ENCODE results near the gene CCDC69. TPM values are rescaled to one million over a fixed set of nuclear protein-coding genes. Genes with fewer than 3 reads are reported as not detected.

Gene CCDC69
- total and polyA plus RNA-seq, 8 donors = 6.8 to 66.4 (median 9.8) TPM

DNA sequence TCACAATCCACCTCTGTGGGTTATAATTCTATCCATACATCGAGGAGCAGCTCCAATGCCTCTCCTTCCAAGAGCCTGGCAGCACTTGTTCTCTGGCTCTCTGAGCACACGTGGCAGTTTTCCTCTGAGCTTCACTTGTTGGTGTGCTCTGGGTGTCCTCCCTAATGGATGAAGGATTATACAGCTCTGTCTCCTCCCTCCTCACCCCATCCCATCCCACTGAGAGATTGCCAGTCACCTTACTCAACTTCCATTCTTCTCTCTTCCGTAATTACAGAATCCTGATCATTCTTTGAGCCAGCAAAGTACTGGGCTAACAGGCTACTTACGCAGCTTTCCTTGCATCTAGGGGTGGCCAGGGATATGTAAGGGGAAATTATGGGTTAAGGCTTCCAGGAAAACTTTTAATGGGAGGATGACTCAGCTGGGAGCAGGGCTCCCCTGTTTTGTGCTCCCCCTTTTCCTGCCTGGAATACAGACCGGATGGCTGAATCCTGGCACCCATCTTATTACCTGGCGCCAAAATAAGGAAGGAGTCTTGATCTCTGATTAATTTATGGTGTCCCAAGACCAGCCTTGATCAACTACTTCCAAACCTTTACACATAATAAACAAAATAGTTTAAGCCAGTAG lies 6.3 kb upstream of the CCDC69 start:
- H3K4me3 ChIP-seq = no peak overlapping the region
- H3K27me3 ChIP-seq = no peaks in the 10 kb centered on the region
- no peaks in the 10 kb centered on the region for H3K9me3 ChIP-seq
- H3K27ac ChIP-seq = peak overlapping the region in 1 of 2 donors; percentile 37
- H3K4me1 ChIP-seq = peaks cover 0 to 20% of the 10 kb centered on the region in 2 donors
- DNase-seq = no peak
- TF ChIP-seq, protein P1, sequence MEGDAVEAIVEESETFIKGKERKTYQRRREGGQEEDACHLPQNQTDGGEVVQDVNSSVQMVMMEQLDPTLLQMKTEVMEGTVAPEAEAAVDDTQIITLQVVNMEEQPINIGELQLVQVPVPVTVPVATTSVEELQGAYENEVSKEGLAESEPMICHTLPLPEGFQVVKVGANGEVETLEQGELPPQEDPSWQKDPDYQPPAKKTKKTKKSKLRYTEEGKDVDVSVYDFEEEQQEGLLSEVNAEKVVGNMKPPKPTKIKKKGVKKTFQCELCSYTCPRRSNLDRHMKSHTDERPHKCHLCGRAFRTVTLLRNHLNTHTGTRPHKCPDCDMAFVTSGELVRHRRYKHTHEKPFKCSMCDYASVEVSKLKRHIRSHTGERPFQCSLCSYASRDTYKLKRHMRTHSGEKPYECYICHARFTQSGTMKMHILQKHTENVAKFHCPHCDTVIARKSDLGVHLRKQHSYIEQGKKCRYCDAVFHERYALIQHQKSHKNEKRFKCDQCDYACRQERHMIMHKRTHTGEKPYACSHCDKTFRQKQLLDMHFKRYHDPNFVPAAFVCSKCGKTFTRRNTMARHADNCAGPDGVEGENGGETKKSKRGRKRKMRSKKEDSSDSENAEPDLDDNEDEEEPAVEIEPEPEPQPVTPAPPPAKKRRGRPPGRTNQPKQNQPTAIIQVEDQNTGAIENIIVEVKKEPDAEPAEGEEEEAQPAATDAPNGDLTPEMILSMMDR (IDR thresholded peaks at IDR 0.05) = no peak
- intact Hi-C loops (cut with DNase I) = loop anchor here in 1 of 2 donors (10.0 kb wide), 1 partner anchor 55 kb away; no protein-coding TSS in a partner anchor
- no peak for ATAC-seq
- H3K36me3 ChIP-seq = no peaks in the 10 kb centered on the region

DNA sequence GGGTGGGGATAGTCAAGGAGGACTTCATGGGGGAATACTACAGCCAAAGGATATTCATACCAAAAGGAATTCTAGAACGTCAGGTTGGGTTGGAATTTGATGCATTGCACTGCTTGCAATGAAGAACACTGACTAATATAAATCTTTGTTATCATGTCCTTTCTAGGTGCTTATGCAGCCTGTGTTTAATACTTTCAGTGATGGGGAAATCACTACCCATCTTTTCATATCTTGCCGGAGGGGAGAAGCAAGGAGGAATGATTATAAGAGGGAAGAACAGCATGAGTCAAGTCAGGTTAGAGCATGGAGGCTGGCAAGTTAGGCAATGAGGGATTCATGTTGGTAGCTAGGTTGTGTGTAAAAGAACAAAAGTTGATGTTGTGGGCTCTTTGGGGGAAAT lies 5.1 kb upstream of the CCDC69 start:
- no peak for ATAC-seq
- intact Hi-C loops (cut with DNase I) = no loop called here
- TF ChIP-seq, protein P1 (IDR thresholded peaks at IDR 0.05) = no peak
- H3K9me3 ChIP-seq = no peaks in the 10 kb centered on the region
- DNase-seq = no peak
- H3K27me3 ChIP-seq = no peaks in the 10 kb centered on the region
- no peaks in the 10 kb centered on the region for H3K36me3 ChIP-seq
- H3K27ac ChIP-seq = no peak overlapping the region
- no peak overlapping the region for H3K4me3 ChIP-seq
- H3K4me1 ChIP-seq = peaks cover 0 to 19% of the 10 kb centered on the region in 2 donors

DNA sequence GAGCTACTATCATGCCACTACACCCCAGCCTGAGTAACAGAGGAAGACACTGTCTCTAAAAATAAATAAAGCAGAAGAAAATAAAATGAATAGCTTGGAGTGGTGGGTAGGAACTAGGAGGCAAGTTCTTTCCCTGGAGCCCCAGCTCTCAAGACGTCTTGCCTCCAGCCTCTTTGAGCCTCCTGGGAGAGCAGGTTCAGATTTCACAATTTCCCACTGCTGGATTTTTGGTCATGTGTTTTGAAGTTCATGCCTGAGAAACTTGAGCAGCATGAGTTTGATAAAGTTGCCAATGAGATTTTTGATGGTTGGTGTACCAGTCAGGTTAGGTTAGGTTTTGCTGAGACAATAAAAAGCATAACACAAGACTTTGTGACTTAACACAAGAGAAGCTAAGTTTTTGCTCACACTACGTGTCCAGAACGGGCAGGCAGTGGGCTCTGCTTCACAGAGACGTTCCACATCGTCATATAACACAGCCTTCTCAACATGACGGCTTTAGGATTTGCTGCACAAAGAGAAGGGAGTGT lies 4.1 kb upstream of the CCDC69 start:
- ATAC-seq (no peak), DNase-seq (no peak)
- TF ChIP-seq, protein P1 (IDR thresholded peaks at IDR 0.05) = no peak
- intact Hi-C loops (cut with DNase I) = no loop called here
- H3K9me3 ChIP-seq = no peaks in the 10 kb centered on the region
- H3K36me3 ChIP-seq = no peaks in the 10 kb centered on the region
- no peak overlapping the region for H3K27ac ChIP-seq
- H3K27me3 ChIP-seq = no peaks in the 10 kb centered on the region
- H3K4me3 ChIP-seq = no peak overlapping the region
- peaks cover 0 to 19% of the 10 kb centered on the region in 2 donors for H3K4me1 ChIP-seq

DNA sequence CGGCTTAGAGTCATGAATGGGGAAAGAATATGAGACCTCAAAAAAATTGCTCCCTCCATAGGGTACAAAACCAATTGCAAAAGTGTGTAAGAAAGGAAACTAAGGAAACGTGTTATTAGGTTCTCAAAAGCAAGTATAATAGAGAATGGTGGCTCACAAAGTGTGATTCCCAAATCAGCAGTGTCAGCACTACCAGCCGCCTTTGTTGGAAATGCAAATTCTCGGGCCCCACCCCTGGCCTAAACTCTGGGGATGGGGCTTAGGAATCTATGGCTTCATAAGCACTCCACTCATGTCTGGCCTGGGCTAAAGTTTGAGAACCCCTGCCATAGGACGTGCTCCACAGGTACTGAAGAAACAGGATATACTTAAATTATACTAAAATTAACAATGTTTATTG lies 1.6 kb upstream of the CCDC69 start:
- H3K27ac ChIP-seq = no peak overlapping the region
- no peaks in the 10 kb centered on the region for H3K9me3 ChIP-seq
- intact Hi-C loops (cut with DNase I) = no loop called here
- H3K4me1 ChIP-seq = peaks cover 0 to 44% of the 10 kb centered on the region in 2 donors
- no peak for ATAC-seq
- H3K4me3 ChIP-seq = no peak overlapping the region
- no peak for DNase-seq
- TF ChIP-seq, protein P1 (IDR thresholded peaks at IDR 0.05) = no peak
- no peaks in the 10 kb centered on the region for H3K36me3 ChIP-seq
- H3K27me3 ChIP-seq = no peaks in the 10 kb centered on the region

DNA sequence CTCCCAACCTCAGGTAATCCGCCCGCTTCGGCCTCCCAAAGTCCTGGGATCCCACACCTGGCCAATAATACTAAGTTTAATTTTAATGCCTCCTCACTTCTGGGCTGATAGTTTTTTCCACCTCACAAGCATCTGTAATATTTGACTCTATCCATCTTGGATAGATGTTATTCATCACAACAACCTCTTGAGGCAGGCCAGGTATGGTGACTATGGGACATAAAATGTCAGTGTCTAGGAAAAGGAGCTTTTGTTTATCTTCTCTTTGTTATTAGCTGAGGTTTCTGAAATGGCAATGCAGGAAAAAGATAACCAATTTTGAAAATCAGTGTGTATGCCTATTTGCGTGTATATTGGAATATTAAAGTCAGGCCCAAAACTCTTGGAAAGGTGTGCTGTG lies 1.2 kb upstream of the CCDC69 start:
- TF ChIP-seq, protein P1 (IDR thresholded peaks at IDR 0.05) = no peak
- H3K4me1 ChIP-seq = peaks cover 0 to 49% of the 10 kb centered on the region in 2 donors
- peak overlapping the region in 1 of 2 donors; percentile 92 for H3K27ac ChIP-seq
- no peaks in the 10 kb centered on the region for H3K9me3 ChIP-seq
- intact Hi-C loops (cut with DNase I) = no loop called here
- no peaks in the 10 kb centered on the region for H3K36me3 ChIP-seq
- DNase-seq (no peak), ATAC-seq (no peak)
- no peaks in the 10 kb centered on the region for H3K27me3 ChIP-seq
- no peak overlapping the region for H3K4me3 ChIP-seq

All from left lung (tissue), 10 donors.